Ishikawa (cell line): Measurements from ENCODE around the gene FAM83G.

Experiments
- CEBPB ChIP-seq: IDR thresholded peaks from 2 replicates; pipeline ENCODE4 v1.6.1; 2012
- CREB1 ChIP-seq: IDR thresholded peaks from 2 replicates; pipeline ENCODE4 v1.6.1; 2012; ENCODE audit warnings: low read depth
- EP300 ChIP-seq: IDR thresholded peaks from 2 replicates; pipeline ENCODE4 v1.6.1; 2012; ENCODE audit warnings: borderline replicate concordance
- NFIC ChIP-seq: IDR thresholded peaks from 2 replicates; pipeline ENCODE4 v1.6.1; 2012
- RAD21 ChIP-seq: IDR thresholded peaks from 2 replicates; pipeline ENCODE4 v1.6.1; 2012; ENCODE audit warnings: low read depth
- REST ChIP-seq: IDR thresholded peaks from 2 replicates; pipeline ENCODE4 v1.6.1; 2012; ENCODE audit warnings: low read depth, mild to moderate bottlenecking
- TAF1 ChIP-seq: IDR thresholded peaks from 2 replicates; pipeline ENCODE4 v1.6.1; 2012; ENCODE audit warnings: low read depth, mild to moderate bottlenecking
- TCF12 ChIP-seq: IDR thresholded peaks from 2 replicates; pipeline ENCODE4 v1.6.1; 2012; ENCODE audit warnings: low read depth
- USF1 ChIP-seq: IDR thresholded peaks from 2 replicates; pipeline ENCODE4 v1.6.1; 2012
- YY1 ChIP-seq: IDR thresholded peaks from 2 replicates; pipeline ENCODE4 v1.6.1; 2012; ENCODE audit warnings: low read depth
- ZBTB7A ChIP-seq: IDR thresholded peaks from 2 replicates; pipeline ENCODE4 v1.6.1; 2012; ENCODE audit warnings: low read depth
- TF ChIP-seq, protein P1 (sequence below): IDR thresholded peaks from 2 replicates; pipeline ENCODE4 v1.6.1; 2012

DNA sequence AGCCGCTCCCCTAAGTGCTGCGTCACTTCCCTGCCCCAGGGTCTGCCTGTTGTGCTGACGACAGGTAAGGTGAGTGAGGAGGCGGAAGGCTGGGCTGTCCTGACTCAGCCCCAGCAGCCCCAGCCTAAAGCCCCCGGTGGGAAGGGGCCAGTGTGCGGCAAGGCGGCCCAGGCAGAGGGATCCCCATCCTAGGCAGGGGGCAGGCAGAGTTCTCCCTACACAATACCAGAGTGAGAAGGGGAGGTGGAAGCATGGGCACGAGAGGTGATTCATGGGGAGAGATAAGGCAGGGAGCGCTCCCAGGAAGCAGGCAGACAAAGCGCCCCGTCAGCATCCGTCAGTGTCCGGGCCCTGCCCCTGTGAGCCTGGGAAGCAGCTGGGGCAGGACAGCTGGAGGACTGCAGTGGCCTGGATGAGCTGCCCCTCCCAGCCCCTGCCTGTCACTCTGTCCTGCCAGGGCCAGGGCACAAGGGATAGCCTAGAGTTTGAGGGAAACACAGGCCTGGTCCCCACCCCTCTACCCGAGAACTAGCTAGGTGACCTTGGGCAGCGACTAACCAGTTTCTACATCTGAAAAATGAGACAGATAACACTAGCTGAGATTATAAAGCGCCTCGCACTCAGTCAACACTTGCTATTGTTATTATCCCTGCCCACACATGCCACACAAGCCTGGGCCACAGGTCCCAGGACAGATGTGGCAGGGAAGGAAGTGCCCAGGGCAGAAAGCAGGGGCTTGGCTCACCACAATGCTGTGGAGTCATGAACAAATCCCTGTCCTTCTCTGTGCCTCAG, 3.8 kb downstream of the FAM83G start:
- TF ChIP-seq TAF1: no peak
- TF ChIP-seq TCF12: no peak
- no peak for TF ChIP-seq RAD21
- TF ChIP-seq EP300: no peak
- no peak for TF ChIP-seq CREB1
- TF ChIP-seq NFIC: no peak
- TF ChIP-seq REST: no peak
- TF ChIP-seq, protein P1, sequence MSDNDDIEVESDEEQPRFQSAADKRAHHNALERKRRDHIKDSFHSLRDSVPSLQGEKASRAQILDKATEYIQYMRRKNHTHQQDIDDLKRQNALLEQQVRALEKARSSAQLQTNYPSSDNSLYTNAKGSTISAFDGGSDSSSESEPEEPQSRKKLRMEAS: no peak
- TF ChIP-seq USF1: no peak
- no peak for TF ChIP-seq ZBTB7A
- no peak for TF ChIP-seq YY1
- no peak for TF ChIP-seq CEBPB
